Right lobe of liver (tissue), 6 donors: ENCODE results near the gene NDUFS6. TPM values are rescaled to one million over a fixed set of nuclear protein-coding genes. Genes with fewer than 3 reads are reported as not detected.

Experiments used
- ATAC-seq, 4 donors: fragments of 200-7000 bp; cut with Tn5 transposase; one replicate each; pipeline ENCODE4 v1.9.1; 2020; ENCODE audit warnings: mild to moderate bottlenecking in 4 of 4, moderate library complexity in 4 of 4
- DNase-seq, 3 donors: peaks; one replicate each; pipeline ENCODE4 v3.0.0-alpha.2; 2020
- H3K27ac ChIP-seq, 3 donors: fragments of 200-600 bp; one replicate each; pipeline ENCODE4 v1.8.0; 2022
- H3K27me3 ChIP-seq, 2 donors: fragments of 200-600 bp; one replicate each; pipeline ENCODE4 v1.8.0; 2022
- H3K36me3 ChIP-seq, 4 donors: fragments of 200-600 bp; sonication (generic) in 1 of 4; one replicate each; pipeline versions ENCODE4 v1.5.1 to v1.8.0; 2017 to 2022; ENCODE audit warnings: control low read depth in 1 of 4
- H3K4me1 ChIP-seq, 4 donors: fragments of 200-600 bp; sonication (generic) in 1 of 4; one replicate each; pipeline versions ENCODE4 v1.5.1 to v1.8.0; 2017 to 2022; ENCODE audit warnings: control low read depth in 1 of 4
- H3K4me3 ChIP-seq, 3 donors: fragments of 200-600 bp; one replicate each; pipeline ENCODE4 v1.8.0; 2022
- H3K9me3 ChIP-seq, 4 donors: fragments of 200-600 bp; sonication (generic) in 1 of 4; one replicate each; pipeline versions ENCODE4 v1.5.1 to v1.8.0; 2017 to 2022; ENCODE audit warnings: control low read depth in 1 of 4
- CTCF ChIP-seq, 4 donors: fragments of 200-600 bp in 3 of 4; fragments of 450-650 bp in 1 of 4; IDR thresholded peaks; one replicate each; pipeline versions ENCODE4 v1.5.1 to v1.8.0; 2016 to 2022; ENCODE audit warnings: antibody characterized with exemption in 4 of 4, mild to moderate bottlenecking in 2 of 4
- POLR2A ChIP-seq: fragments of 450-650 bp; IDR thresholded peaks from one replicate; pipeline ENCODE4 v1.6.1; 2017; ENCODE audit warnings: antibody characterized with exemption, mild to moderate bottlenecking
- WGBS: methylation state at CpG from one replicate; pipeline ENCODE4 v1.1.6; 2018; ENCODE audit warnings: low coverage, low lambda C conversion rate; ENCODE audit not compliant: insufficient coverage; ENCODE audit errors: missing lambda C conversion rate; 5-methylcytosine and 5-hydroxymethylcytosine counted together
- intact Hi-C, 2 donors: fragments of 100-400 bp; cut with DNase I; formaldehyde crosslinking; loops; one replicate each; pipeline versions ENCODE4 v1.11.2 to v1.14.1; 2022
- total RNA-seq, 6 experiments: library from RNA; depleted of rRNA in 2 of 6; stranded (reverse); fragments of >200 nt in 2 of 6; fragmentation: NEBNext Ultra II Directional in 3 of 6; extraction: Animal tissue kit (Norgen Biotek cat#: 25700) in 3 of 6; gene quantifications; one replicate each; pipeline versions ENCODE4 v1.1.0 to v1.2.4, GENCODE V29; 2016 to 2023
- donor health status: DM: no; HTN: yes; CAD: no.
- donor health status: DM: no; HTN: no; CAD: no.
- donor health status: DM: no; HTN: no; CAD: no.
- donor health status: DM: no; HTN: yes; CAD: no.
- donor health status: DM: no; HTN: yes; CAD: no.

The NDUFS6 gene
- total RNA-seq, 6 experiments from 2014 or later, result 16.5 to 57.5 (median 23.7) TPM

- TF ChIP-seq CTCF (IDR thresholded peaks at IDR 0.05) (no peak), POLR2A (no peak)
- ATAC-seq, result no peak
- peak in 2 of 3 donors; percentile 17 to 38 for DNase-seq
- H3K9me3 ChIP-seq, result no peaks in the 10 kb centered on the region
- WGBS, result 50% methylated on average over 5 of the region's 16 CpGs
- H3K27me3 ChIP-seq, result no peaks in the 10 kb centered on the region
- H3K4me3 ChIP-seq, result no peak overlapping the region
- intact Hi-C loops, result loop anchor here in 1 of 2 donors (10.0 kb wide), 1 partner anchor 247 kb away; no protein-coding TSS in a partner anchor
- H3K4me1 ChIP-seq, result no peaks in the 10 kb centered on the region
- H3K36me3 ChIP-seq, result no peaks in the 10 kb centered on the region
- H3K27ac ChIP-seq, result no peak overlapping the region
Measured at GRCh38 chr5:1767524-1768282, 33.5 kb upstream of the NDUFS6 start.

GRCh38 chr5:1768283-1769000 is 32.8 kb upstream of the NDUFS6 start:
- 80% methylated on average over 1 of the region's 35 CpGs for WGBS
- ATAC-seq (no peak), DNase-seq (peak in 2 of 3 donors; percentile 10 to 47)

GRCh38 chr5:1769017-1769640 is 32.1 kb upstream of the NDUFS6 start:
- DNase-seq (peak in 2 of 3 donors; percentile 15 to 48), ATAC-seq (no peak)
- intact Hi-C loops, result loop anchor here in 1 of 2 donors (10.0 kb wide), 1 partner anchor 246 kb away; no protein-coding TSS in a partner anchor
- no peaks in the 10 kb centered on the region for H3K4me1 ChIP-seq
- no peaks in the 10 kb centered on the region for H3K36me3 ChIP-seq
- H3K4me3 ChIP-seq, result no peak overlapping the region
- H3K9me3 ChIP-seq, result no peaks in the 10 kb centered on the region
- no peaks in the 10 kb centered on the region for H3K27me3 ChIP-seq
- WGBS, result 96% methylated on average over 12 of the region's 54 CpGs
- H3K27ac ChIP-seq, result no peak overlapping the region
- TF ChIP-seq CTCF (IDR thresholded peaks at IDR 0.05) (no peak), POLR2A (no peak)

More at GRCh38 chr5:1768283-1769000, 32.8 kb upstream of the NDUFS6 start:
- Histone ChIP-seq H3K4me1 (no peaks in the 10 kb centered on the region), H3K4me3 (no peak overlapping the region), H3K9me3 (no peaks in the 10 kb centered on the region), H3K27ac (no peak overlapping the region), H3K27me3 (no peaks in the 10 kb centered on the region), H3K36me3 (no peaks in the 10 kb centered on the region)
- intact Hi-C loops, result loop anchor here in 1 of 2 donors (10.0 kb wide), 1 partner anchor 246 kb away; no protein-coding TSS in a partner anchor
- TF ChIP-seq POLR2A (no peak), CTCF (IDR thresholded peaks at IDR 0.05) (no peak)

DNA sequence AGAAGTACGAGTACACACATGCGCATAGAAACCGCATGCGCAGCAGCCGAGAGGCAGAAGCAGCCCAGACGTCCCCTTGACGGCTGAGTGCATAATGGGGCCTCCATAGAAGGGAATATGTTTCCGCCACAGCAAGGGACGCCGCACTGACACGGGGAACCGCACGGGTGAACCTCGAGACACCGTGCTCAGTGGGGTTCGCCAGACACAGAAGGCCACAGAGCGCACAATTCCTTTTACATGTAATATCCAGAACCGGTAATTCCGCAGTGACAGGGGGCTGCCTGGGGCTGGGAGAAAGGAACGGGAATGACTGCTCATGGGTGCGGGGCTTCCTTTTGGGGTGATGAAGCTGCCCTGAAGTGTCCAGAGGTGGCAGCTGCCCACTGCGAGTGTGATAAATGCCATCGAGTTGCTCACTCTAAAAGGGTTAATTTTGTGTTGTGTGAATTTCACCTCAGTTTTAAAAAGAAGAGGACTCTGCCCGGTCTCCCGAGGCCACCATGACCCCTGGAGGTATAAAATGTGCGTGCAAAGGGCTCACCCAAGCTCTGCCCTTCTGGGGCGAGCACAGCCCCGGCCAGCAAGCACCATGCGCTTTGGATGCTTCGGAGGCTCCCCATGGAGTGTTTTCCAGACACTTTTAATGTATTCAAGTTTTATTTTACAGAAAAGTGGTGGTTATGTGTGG is 31.3 kb upstream of the NDUFS6 start:
- Histone ChIP-seq H3K4me3 (no peak overlapping the region), H3K27ac (no peak overlapping the region), H3K9me3 (no peaks in the 10 kb centered on the region), H3K27me3 (no peaks in the 10 kb centered on the region), H3K4me1 (no peaks in the 10 kb centered on the region), H3K36me3 (no peaks in the 10 kb centered on the region)
- intact Hi-C loops, result loop anchor here in 1 of 2 donors (10.0 kb wide), 1 partner anchor 245 kb away; no protein-coding TSS in a partner anchor
- 66% methylated on average over 18 of the region's 30 CpGs for WGBS
- DNase-seq, result peak in 2 of 3 donors; percentile 10 to 32
- TF ChIP-seq CTCF (IDR thresholded peaks at IDR 0.05) (no peak), POLR2A (no peak)
- no peak for ATAC-seq
